ENCODE results near the gene GYPC.

DNA sequence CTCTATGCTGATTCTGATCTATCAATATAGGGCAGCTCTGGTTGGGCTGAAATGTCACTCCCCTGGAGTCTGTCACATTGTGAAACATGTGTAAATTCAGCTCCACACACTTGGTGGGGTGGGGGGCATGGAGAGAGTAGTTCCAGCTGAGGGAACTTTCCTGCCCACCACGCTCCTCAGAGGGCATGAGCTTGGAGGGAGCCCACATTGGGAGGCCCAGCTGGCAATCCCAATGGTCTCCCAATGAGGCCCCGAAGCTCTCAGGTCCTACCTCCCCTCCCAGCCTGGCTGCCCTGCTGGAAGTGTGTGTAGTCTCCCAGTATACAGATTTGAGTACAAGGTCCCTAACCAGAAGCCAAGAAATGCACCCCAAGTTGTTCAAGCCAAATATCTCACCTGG lies 31.5 kb downstream of the GYPC start:
- TF ChIP-seq EZH2 (IDR thresholded peaks at IDR 0.05) (no peak), POLR2AphosphoS5 (IDR thresholded peaks at IDR 0.05; ENCODE audit: borderline replicate concordance, low read depth, low read length) (no peak)
